ENCODE data around the gene RAB20. TPM values are rescaled to one million over a fixed set of nuclear protein-coding genes. Genes with fewer than 3 reads are reported as not detected.

The RAB20 gene
- polyA plus RNA-seq, 1 experiment: 2.2 TPM

- no peak overlapping the region for H3K27ac ChIP-seq (ENCODE audit: low read depth, low read length)
- no peaks in the 10 kb centered on the region; the same call in 1 of the 2 replicates for H3K9me3 ChIP-seq (ENCODE audit: control insufficient read depth, insufficient read depth, low read length)
- ChIA-PET POLR2A (no interaction called here), CTCF (no interaction called here)
- no peak overlapping the region for H3K4me3 ChIP-seq (ENCODE audit: low read depth, low read length)
- TF ChIP-seq CTCF (IDR thresholded peaks at IDR 0.05; ENCODE audit: low read depth, low read length): no peak
- no peaks in the 10 kb centered on the region for H3K27me3 ChIP-seq (ENCODE audit: control insufficient read depth, insufficient read depth, low read length)
- DNase-seq (ENCODE audit: low read depth, low spot score): no peak
Observed at GRCh38 chr13:110509971-110510786, 51.3 kb downstream of the RAB20 start.

DNA sequence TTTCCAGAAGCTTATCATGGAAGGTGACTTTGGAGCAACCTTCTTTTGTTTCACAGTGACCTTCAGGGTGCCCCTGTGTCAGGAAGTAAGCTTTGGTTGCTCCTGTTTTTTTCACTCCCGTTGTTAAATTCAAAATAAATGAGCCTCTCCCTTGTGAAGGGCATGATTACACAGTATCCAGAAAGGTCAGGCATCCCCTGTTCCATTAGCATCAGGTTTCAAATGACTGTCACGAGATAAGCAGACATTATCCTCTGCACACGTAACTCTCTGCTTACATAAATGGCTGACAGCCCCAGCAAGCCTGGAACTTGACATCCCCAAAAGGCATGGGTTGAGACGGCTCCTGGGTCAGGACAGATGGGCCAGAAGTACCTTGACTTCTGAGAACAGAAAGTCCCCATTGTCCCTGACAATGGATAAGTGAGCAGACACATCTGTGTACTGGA lies 52.0 kb downstream of the RAB20 start:
- Histone ChIP-seq H3K27ac (ENCODE audit: low read depth, low read length) (no peak overlapping the region), H3K4me3 (ENCODE audit: low read depth, low read length) (no peak overlapping the region), H3K9me3 (ENCODE audit: control insufficient read depth, insufficient read depth, low read length) (no peaks in the 10 kb centered on the region; the same call in 1 of the 2 replicates), H3K27me3 (ENCODE audit: control insufficient read depth, insufficient read depth, low read length) (no peaks in the 10 kb centered on the region)
- CTCF ChIA-PET: no interaction called here
- no peak for DNase-seq (ENCODE audit: low read depth, low spot score)
- POLR2A ChIA-PET: no interaction called here
- TF ChIP-seq CTCF (IDR thresholded peaks at IDR 0.05; ENCODE audit: low read depth, low read length): no peak

- POLR2A ChIA-PET: no interaction called here
Observed at GRCh38 chr13:110507678-110508381, 53.7 kb downstream of the RAB20 start.

DNA sequence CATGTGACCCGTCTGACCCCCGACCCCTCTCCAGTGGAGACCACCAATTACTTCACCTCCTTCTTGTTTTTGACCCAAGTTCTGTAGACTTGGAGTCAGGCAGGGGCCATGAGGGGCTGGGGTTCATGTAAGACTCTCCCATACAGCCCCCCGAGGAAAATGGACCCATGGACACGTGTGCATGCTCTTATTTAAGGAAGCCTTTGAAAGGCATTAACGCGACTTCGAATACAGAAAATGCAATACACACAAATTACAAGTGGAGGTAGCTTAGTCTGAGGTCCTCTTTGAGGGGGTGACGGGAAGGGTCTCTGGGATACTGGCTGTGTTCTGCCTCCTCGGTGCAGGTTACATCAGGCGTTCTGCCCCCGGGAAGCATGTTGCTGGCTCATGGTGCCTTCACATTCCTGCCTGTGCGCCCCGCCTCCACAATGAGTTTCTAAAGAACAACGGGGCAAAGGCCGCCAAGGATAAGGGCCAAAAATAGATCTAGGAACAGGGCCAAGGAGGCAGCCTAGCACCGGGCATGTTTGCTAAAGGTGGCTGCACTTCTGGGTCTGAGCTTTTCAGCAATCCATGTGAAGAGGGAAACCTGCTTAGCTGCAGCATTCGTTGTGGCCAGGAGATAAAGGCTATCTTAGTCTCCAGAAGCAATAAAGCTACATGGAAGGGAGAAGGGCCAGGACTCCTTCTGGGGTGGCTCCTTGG lies 54.5 kb downstream of the RAB20 start:
- DNase-seq (ENCODE audit: low read depth, low spot score): no peak
- ChIA-PET POLR2A (no interaction called here), CTCF (no interaction called here)
- Histone ChIP-seq H3K27ac (ENCODE audit: low read depth, low read length) (no peak overlapping the region), H3K27me3 (ENCODE audit: control insufficient read depth, insufficient read depth, low read length) (no peaks in the 10 kb centered on the region), H3K4me3 (ENCODE audit: low read depth, low read length) (no peak overlapping the region), H3K9me3 (ENCODE audit: control insufficient read depth, insufficient read depth, low read length) (no peaks in the 10 kb centered on the region; the same call in 1 of the 2 replicates)
- no peak for TF ChIP-seq CTCF (IDR thresholded peaks at IDR 0.05; ENCODE audit: low read depth, low read length)

More at GRCh38 chr13:110507678-110508381, 53.7 kb downstream of the RAB20 start:
- H3K27me3 ChIP-seq (ENCODE audit: control insufficient read depth, insufficient read depth, low read length): no peaks in the 10 kb centered on the region
- no peak overlapping the region for H3K4me3 ChIP-seq (ENCODE audit: low read depth, low read length)
- 0 out of 2 replicates have a peak, but pooled peaks have one; percentile 8 for TF ChIP-seq CTCF (IDR thresholded peaks at IDR 0.05; ENCODE audit: low read depth, low read length)
- no peaks in the 10 kb centered on the region; the same call in 1 of the 2 replicates for H3K9me3 ChIP-seq (ENCODE audit: control insufficient read depth, insufficient read depth, low read length)
- DNase-seq (ENCODE audit: low read depth, low spot score): no peak
- no peak overlapping the region for H3K27ac ChIP-seq (ENCODE audit: low read depth, low read length)
- CTCF ChIA-PET: no interaction called here
